A172 (cell line): ENCODE measurements around the gene PROK1. TPM values are rescaled to one million over a fixed set of nuclear protein-coding genes. Genes with fewer than 3 reads are reported as not detected.
"Not testable (repeated sequence)": the region's sequence is repeated elsewhere in the genome, so short reads cannot be mapped to it uniquely, and the experiment has no call there.

ENCODE experiments used
- DNase-seq: peaks from one replicate; pipeline ENCODE4 v3.0.0-alpha.2; 2015; ENCODE audit warnings: low spot score
- total RNA-seq: library from RNA; depleted of rRNA; stranded (reverse); fragments of >200 nt; shearing (Covaris generic); gene quantifications from 2 replicates; pipeline ENCODE4 v1.2.3, GENCODE V29; 2014; rRNA removed

PROK1 gene
- total RNA-seq: not detected in 2 replicates

- no peak for DNase-seq
Measured at GRCh38 chr1:110450929-110451328, at the start of gene PROK1. TSS of gene PROK1 (plus strand) at chr1:110451149. CDS start at chr1:110451217, 68 bp downstream.

DNA sequence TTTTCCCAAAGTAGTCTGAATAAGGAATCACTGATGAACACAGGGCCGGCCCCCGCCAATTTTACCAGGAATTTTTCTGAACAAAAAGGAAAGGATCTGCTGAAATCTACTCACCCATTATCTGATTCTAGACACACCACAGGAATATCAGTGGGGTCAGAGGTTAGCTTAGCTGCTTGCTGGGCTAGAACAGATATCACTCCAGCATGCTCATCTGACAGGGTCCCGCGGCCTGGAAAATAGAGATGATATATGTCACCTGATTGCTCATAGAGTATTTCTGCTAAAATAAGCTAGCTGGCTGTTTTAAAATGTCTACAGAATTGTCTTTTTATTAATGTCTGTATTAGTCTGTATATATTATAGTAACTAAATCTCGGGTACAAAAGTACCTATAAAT is 47.1 kb upstream of the PROK1 start:
- no peak for DNase-seq

- DNase-seq: no peak
Measured at GRCh38 chr1:110404401-110404800, 46.5 kb upstream of the PROK1 start.

DNA sequence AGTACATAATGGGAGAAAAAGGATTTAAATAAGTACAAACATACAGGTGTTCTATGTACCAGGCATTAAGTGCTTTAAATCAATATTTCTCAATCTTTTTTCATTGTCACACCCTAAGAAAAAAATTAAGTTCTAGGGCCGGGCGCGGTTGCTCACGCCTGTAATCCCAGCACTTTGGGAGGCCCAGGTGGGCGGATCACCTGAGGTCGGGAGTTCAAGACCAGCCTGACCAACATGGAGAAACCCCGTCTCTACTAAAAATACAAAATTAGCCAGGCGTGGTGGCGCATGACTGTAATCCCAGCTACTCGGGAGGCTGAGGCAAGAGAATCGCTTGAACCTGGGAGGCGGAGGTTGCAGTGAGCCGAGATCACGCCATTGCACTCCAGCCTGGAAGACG is 44.5 kb upstream of the PROK1 start:
- DNase-seq: not testable (repeated sequence)

DNA sequence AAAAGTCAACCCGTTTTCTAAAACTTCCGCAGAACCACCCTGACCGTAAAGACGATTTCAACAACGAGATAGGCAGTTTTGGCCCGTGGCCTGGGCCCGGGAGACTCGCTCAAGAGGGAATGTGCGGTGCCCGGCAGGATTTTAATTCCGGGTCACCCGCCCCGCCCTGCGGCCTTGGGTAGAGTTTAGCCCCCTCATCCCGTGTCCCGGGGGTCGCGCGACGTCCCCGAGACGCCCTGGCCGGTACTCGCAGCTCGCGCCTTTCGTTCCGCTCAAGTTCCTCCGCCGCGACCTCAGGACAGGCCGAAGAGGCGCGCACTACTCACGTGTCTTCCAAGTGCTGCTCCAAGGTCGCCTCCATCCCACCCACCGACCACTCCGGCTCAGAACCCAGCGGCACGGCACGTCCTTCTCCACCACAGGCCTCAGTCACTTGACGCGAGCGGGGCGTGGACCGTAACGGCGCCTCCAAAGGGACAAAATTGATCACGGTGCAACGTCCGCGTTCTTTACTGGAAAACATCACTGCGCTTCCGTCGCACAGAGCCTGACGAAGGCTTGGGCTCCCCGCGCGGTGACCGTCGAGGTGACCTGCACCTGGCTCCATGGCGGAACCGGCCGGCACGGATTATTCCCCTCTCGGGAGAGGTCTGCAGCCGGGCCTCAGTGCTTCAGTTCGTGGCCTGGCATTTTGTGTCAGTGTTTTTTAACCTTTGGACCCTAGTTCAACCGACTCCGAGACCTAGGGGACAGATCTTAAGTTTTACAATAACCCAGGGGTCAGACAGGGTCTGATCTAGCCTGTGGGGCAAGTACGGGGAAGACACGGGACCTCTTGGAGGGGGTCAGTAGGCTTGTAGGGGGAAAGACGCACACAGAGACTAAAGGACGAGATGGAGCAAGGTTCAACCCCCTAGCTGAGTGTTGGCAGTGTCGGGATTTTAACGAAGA is 43.4 kb upstream of the PROK1 start, which contains the start of gene LAMTOR5:
Gene LAMTOR5, minus strand, starts transcription at position 435 of the 951 bp plus-strand sequence. Its CDS starts 74 bp downstream, at position 361.
- peak; percentile 85 for DNase-seq

DNA sequence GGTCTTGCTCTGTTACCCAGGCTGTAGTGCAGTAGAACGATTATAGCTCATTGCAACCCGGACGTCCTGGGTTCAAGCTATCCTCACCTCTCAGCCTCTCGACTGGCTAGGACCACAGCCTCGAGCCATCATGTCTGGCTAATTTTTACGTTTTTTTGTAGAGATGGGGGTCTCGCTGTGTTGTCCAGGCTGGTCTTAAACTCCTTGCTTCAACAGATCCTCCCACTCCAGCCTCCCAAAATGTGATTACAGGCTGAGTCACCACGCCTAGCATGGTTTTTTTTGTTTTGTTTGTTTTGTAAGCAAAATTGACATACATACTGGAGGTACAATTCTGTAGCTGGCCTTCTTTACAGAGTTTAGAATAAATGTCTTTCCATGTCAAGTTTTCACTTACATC is 42.5 kb upstream of the PROK1 start:
- DNase-seq: no peak

DNA sequence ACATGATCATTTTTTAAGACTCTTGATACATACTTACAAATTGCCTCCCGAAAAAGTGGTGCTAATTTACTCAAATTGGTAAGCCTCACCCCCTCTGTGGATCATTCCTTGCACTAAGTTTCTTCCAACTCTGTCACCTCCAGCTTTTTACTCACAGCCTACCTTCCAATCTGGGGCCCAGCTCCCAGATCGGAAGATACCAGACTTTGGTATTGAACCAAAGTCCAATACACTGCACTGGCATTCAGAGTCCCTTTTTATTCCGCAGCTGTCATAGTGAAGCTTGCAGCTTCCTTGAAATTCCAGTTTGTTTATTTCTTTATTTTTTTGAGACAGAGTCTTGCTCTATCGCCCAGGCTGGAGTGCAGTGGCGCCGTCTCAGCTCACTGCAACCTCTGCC is 41.6 kb upstream of the PROK1 start:
- DNase-seq: no peak

DNA sequence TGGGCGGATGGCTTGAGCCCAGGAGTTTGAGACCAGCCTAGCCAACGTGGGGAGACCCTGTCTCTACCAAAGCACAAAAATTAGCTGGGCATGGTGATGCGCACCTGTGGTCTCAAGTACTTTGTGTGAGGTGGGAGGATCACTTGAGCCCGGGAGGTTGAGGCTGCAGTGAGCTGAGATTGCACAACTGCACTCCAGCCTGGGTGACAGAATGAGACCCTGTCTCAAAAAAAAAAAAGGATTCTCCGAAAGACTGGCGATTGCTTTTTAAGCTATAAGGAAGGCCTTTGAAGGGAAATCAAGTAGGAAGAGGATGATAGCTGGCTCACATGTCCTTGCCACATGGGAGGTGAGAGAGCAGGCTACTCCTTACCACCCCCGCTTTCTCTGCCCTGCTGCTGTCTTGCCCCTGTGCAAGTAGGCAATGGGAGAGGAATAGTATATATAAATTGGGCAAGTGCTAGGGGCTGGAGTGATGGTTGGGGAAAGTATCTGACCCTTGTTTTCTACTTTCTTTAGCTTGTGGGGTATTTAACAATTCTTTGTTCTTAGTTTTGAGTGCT is 39.7 kb upstream of the PROK1 start:
- DNase-seq: no peak

DNA sequence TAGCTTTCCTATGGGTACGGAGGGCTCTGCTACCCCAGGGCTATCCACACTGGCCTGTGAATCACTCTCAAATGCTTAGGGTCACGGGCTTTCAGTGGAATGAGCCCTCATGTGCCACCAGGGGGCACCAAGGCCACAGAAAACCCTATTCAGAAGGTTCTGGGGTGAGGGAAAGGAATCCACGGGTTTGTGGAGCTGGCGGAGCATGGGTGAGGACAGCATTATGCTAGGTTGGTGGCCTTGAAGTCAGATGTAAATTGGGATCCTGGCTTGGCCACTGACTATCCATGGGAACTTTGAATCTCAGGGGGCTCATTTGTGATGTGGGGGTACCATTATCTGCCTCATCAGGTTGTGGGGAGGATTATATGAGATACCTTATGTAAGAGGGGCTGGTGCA is 38.4 kb upstream of the PROK1 start:
- peak; percentile 69 for DNase-seq

DNA sequence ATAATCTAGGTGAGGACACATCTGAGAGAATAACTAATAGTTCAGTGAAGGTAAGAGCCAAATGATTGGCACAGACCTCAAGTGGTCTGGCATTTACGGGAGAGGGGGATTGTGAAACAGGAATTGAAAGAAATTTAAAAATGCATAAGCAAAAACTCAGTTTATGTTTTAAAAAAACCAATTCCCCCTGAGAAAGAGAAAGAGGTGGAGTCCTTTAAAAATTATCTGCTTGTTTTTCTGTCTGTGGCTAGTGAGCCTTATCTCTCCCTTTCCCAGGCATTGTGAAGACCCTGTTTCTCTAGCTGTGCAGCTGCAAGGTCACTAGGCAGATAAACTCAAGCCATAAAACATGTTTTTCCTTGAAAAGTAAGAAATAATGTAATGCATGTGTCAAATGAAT is 37.9 kb upstream of the PROK1 start:
- DNase-seq: not testable (repeated sequence)

- no peak for DNase-seq
Measured at GRCh38 chr1:110418729-110419128, 32.2 kb upstream of the PROK1 start.

DNA sequence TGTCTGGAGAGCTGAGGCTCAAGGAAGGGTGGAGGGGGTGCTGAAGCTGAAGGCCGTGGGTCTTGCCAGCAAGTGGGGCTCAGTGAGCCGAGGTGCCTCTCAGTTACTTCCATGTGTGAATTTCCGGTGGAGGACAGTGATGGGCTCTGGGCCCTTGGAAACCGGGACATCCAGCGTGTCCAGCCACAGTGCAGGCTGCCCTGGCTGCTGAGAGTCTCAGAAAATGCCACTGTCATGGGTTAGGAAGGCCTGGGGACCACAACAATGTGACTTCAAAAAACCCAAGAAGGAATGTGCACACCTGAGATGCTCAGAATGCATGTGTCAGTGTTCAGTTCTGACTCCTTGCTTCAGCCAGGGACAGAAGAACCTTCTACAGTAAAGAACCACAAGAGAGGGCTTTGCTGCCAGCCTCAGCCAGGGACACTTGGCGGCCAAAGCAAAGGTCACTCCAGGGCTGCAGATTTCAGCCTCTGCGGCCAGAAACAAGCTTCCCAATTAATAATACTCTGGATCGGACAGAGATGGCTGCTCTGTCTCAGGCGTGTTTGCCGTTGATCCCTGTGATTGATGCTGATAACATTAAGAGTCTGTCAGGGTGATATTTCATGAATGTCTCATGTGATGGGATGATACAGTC is 30.8 kb upstream of the PROK1 start:
- DNase-seq: no peak

DNA sequence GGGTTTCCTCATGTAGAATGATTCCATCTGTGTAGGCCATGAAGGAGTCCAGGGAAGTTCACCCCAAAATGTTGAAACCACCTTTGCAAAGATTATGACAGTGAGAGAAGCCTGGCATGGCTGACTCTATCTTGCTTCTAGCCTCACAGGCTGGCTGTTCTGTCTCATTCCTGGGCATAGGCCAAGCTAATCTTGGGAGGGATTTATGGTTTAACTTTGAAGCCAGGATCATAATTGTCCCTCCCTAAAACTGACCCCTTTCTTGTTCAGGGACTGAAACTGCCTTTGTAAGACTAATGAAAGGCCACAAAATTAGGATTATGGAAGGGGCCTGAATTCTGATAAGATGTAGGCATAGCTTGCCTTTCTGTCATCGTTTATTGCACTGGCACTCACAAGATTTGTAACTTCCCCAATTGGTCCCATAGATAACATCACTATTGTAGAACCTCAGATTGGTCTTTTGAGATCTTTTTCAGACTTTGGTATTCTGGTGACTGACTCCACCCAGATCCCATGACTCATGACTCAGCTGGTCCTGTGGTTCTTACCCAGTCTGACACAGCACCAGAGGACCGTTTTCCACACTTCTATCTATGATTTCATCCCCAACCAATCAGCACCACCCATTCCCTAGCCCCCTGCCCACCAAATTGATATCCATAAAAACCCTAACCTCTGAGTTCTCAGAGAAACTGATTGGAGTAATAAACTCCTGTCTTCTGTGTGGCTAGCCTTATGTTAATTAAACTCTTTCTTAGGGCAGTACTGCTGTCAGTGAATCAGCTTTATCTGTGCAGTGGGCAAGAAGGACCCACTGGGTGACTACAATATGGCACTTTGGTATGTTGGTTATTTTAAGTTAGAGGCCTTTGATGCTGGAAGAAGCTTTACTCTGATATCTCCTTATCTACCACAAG is 29.8 kb upstream of the PROK1 start:
- peak; percentile 49 for DNase-seq

- no peak for DNase-seq
Measured at GRCh38 chr1:110424699-110425611, 26.0 kb upstream of the PROK1 start.

GRCh38 chr1:110425612-110426152 is 25.3 kb upstream of the PROK1 start:
- no peak for DNase-seq

DNA sequence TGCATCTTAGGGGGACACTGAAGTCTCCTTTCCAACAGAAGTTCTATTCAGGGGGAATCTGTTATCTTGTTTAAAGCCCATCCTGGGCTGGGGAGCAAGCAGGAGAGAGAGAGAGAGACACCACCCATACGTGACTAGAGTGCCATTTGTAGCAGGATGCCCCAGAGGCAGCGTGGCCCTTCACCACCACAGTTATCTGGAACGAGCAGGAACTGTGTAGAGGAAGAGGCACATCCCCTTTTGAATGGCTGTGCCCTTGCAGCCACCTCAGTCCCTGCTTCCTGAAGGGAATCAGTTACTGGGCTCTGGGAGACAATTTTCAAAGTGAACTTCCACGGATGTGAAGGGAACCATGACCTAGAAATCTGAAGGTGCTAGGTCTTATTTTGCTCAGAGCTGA is 24.1 kb upstream of the PROK1 start:
- DNase-seq: no peak

- DNase-seq: no peak
Measured at GRCh38 chr1:110428946-110429345, 22.0 kb upstream of the PROK1 start.

GRCh38 chr1:110430366-110430765 is 20.6 kb upstream of the PROK1 start:
- DNase-seq: no peak

GRCh38 chr1:110430901-110431300 is 20.0 kb upstream of the PROK1 start:
- DNase-seq: no peak

DNA sequence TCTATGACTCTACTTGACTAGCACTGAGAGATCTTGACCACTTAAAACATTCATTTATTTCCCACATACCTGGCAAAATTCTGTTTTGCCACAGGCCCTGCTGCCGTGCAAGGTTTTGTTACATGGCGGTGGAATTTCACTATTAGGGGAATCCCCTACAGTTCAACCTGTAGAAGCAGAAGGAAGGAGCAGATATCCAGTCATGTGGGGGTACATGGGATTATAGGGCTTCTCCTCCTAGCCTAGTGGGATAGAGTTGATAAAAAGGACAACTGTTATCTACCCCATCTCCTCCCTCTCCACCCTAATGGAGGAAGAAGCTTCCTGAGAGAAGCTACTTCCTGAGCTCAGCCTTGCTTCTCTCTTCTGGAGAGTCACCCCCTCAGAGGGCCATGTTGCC is 17.7 kb upstream of the PROK1 start:
- DNase-seq: no peak
